Small intestine (tissue), 7 donors: ENCODE measurements around the gene IL20RB. TPM values are rescaled to one million over a fixed set of nuclear protein-coding genes. Genes with fewer than 3 reads are reported as not detected.

Experiments used
- DNase-seq, 2 donors: peaks; one replicate each; pipeline versions ENCODE4 v3.0.0 to v3.0.0-alpha.2; 2013
- FAIRE-seq: peaks from 2 replicates; lab custom pipeline; 2012; peaks lifted over from hg19 to GRCh38; lab: Jason Lieb, UNC
- H3K27ac ChIP-seq, 3 donors: one replicate each; pipeline ENCODE4 v1.5.1; 2013; ENCODE audit warnings: low read length in 2 of 3, mild to moderate bottlenecking in 2 of 3, control low read depth in 1 of 3, inconsistent platforms in 1 of 3, low read depth in 1 of 3, moderate library complexity in 1 of 3
- H3K27me3 ChIP-seq, 3 donors: one replicate each; pipeline ENCODE4 v1.6.1; 2013; ENCODE audit warnings: low read length in 3 of 3, inconsistent platforms in 1 of 3; ENCODE audit not compliant: control insufficient read depth in 3 of 3, insufficient read depth in 3 of 3
- H3K36me3 ChIP-seq, 3 donors: one replicate each; pipeline ENCODE4 v1.6.1; 2013; ENCODE audit warnings: low read length in 3 of 3, inconsistent platforms in 1 of 3, low read depth in 1 of 3, mild to moderate bottlenecking in 1 of 3, moderate library complexity in 1 of 3; ENCODE audit not compliant: control insufficient read depth in 3 of 3, insufficient read depth in 2 of 3
- H3K4me1 ChIP-seq, 3 donors: one replicate each; pipeline ENCODE4 v1.6.1; 2013; ENCODE audit warnings: low read length in 2 of 3, inconsistent platforms in 1 of 3, low read depth in 1 of 3, mild to moderate bottlenecking in 1 of 3, moderate library complexity in 1 of 3; ENCODE audit not compliant: control insufficient read depth in 3 of 3, insufficient read depth in 2 of 3
- H3K4me3 ChIP-seq, 3 donors: one replicate each; pipeline ENCODE4 v1.5.1; 2013; ENCODE audit warnings: low read length in 3 of 3, control low read depth in 1 of 3, inconsistent platforms in 1 of 3, low read depth in 1 of 3, mild to moderate bottlenecking in 1 of 3, moderate library complexity in 1 of 3
- H3K9me3 ChIP-seq, 2 donors: one replicate each; pipeline ENCODE4 v1.6.1; 2013; ENCODE audit warnings: low read depth in 1 of 2, low read length in 1 of 2; ENCODE audit not compliant: control insufficient read depth in 2 of 2, insufficient read depth in 1 of 2
- WGBS, 3 donors: extraction: QIAGEN DNeasy Blood & Tissue Kit; methylation state at CpG; one replicate each; pipeline ENCODE4 v1.1.7; 2013; 5-methylcytosine and 5-hydroxymethylcytosine counted together
- polyA plus RNA-seq, 4 donors: library from polyadenylated mRNA; stranded (reverse) in 3 of 4; unstranded in 1 of 4; fragments of 200-250 nt in 3 of 4; fragments of 120-200 nt in 1 of 4; gene quantifications; one replicate each; pipeline versions ENCODE4 v1.2.1 to v1.2.3, GENCODE V29; 2013
- donor health status: healthy with polysubstance abuse.
- donor health status: control.
- donor health status: control.
- donor health status: Bipolar disorder and iron deficiency.
- donor health status: healthy.

Gene IL20RB
- polyA plus RNA-seq, 4 donors = 0.58 to 0.81 (median 0.72) TPM

- Histone ChIP-seq H3K4me1 (no peaks in the 10 kb centered on the region), H3K4me3 (no peak overlapping the region), H3K9me3 (no peaks in the 10 kb centered on the region), H3K27me3 (no peaks in the 10 kb centered on the region), H3K27ac (no peak overlapping the region), H3K36me3 (no peaks in the 10 kb centered on the region)
- DNase-seq (no peak), FAIRE-seq (no peak)
Measured at GRCh38 chr3:137039570-137039969, 81.8 kb downstream of the IL20RB start.

- Histone ChIP-seq H3K36me3 (no peaks in the 10 kb centered on the region), H3K4me1 (no peaks in the 10 kb centered on the region), H3K27me3 (no peaks in the 10 kb centered on the region), H3K9me3 (no peaks in the 10 kb centered on the region), H3K27ac (no peak overlapping the region), H3K4me3 (no peak overlapping the region)
- DNase-seq (peak; percentile 16 to 57), FAIRE-seq (no peak)
- WGBS, 3 donors = 28 to 64% (median 31%) methylated on average over 2 of the region's 2 CpGs
Measured at GRCh38 chr3:137041251-137041650, 83.5 kb downstream of the IL20RB start.

GRCh38 chr3:137041686-137042085 is 83.9 kb downstream of the IL20RB start:
- DNase-seq = no peak
- Histone ChIP-seq H3K27ac (no peak overlapping the region), H3K36me3 (no peaks in the 10 kb centered on the region), H3K9me3 (no peaks in the 10 kb centered on the region), H3K27me3 (no peaks in the 10 kb centered on the region), H3K4me3 (no peak overlapping the region), H3K4me1 (no peaks in the 10 kb centered on the region)
- no peak for FAIRE-seq
- WGBS, 3 donors = 64 to 83% (median 72%) methylated on average over 4 of the region's 4 CpGs

GRCh38 chr3:137046747-137047146 is 89.0 kb downstream of the IL20RB start:
- no peak for FAIRE-seq
- H3K9me3 ChIP-seq = no peaks in the 10 kb centered on the region
- H3K27ac ChIP-seq = no peak overlapping the region
- H3K4me3 ChIP-seq = no peak overlapping the region
- H3K36me3 ChIP-seq = no peaks in the 10 kb centered on the region
- WGBS, 3 donors = 73 to 80% (median 76%) methylated on average over 4 of the region's 4 CpGs
- H3K27me3 ChIP-seq = no peaks in the 10 kb centered on the region
- H3K4me1 ChIP-seq = no peaks in the 10 kb centered on the region
- no peak for DNase-seq

- no peaks in the 10 kb centered on the region for H3K36me3 ChIP-seq
- no peaks in the 10 kb centered on the region for H3K27me3 ChIP-seq
- no peaks in the 10 kb centered on the region for H3K9me3 ChIP-seq
- 70 to 88% (median 81%) methylated on average over 4 of the region's 4 CpGs for WGBS, 3 donors
- FAIRE-seq (no peak), DNase-seq (no peak)
- H3K27ac ChIP-seq = no peak overlapping the region
- H3K4me1 ChIP-seq = no peaks in the 10 kb centered on the region
- H3K4me3 ChIP-seq = no peak overlapping the region
Measured at GRCh38 chr3:137047240-137047639, 89.5 kb downstream of the IL20RB start.

- 20 to 47% (median 38%) methylated on average over 3 of the region's 3 CpGs for WGBS, 3 donors
- DNase-seq = peak in 1 of 2 donors; percentile 9
- FAIRE-seq = no peak
- H3K9me3 ChIP-seq = no peaks in the 10 kb centered on the region
- H3K4me3 ChIP-seq = no peak overlapping the region
- no peak overlapping the region for H3K27ac ChIP-seq
- H3K36me3 ChIP-seq = no peaks in the 10 kb centered on the region
- H3K4me1 ChIP-seq = no peaks in the 10 kb centered on the region
- no peaks in the 10 kb centered on the region for H3K27me3 ChIP-seq
Measured at GRCh38 chr3:137050281-137050680, 92.5 kb downstream of the IL20RB start.

GRCh38 chr3:137052298-137052697 is 94.5 kb downstream of the IL20RB start:
- no peak overlapping the region for H3K4me3 ChIP-seq
- 20 to 58% (median 40%) methylated on average over 1 of the region's 1 CpG for WGBS, 3 donors
- DNase-seq (no peak), FAIRE-seq (no peak)
- H3K36me3 ChIP-seq = no peaks in the 10 kb centered on the region
- no peak overlapping the region for H3K27ac ChIP-seq
- no peaks in the 10 kb centered on the region for H3K9me3 ChIP-seq
- H3K4me1 ChIP-seq = no peaks in the 10 kb centered on the region
- H3K27me3 ChIP-seq = peaks cover 0 to under 1% (median 0%) of the 10 kb centered on the region in 3 donors

Other genes with a start within 250 kb of the IL20RB start
- gene STAG1, start 205.6 kb upstream of the IL20RB start, polyA plus RNA-seq = 10 to 100 TPM in 3 of 4 donors, 1 to 10 TPM in 1; 10.0 to 29.9 (median 11.4) TPM
- 1 to 10 TPM in 2 of 4 donors, not detected in 2; 1.6 to 5.1 TPM for gene SLC35G2, start 138.9 kb upstream of the IL20RB start, polyA plus RNA-seq
- gene NCK1, start 95.8 kb upstream of the IL20RB start, polyA plus RNA-seq = 10 to 100 TPM in 3 of 4 donors, 1 to 10 TPM in 1; 8.9 to 28.4 (median 15.2) TPM